ENCODE measurements around the gene CELA3B.
"Not testable (repeated sequence)": the region's sequence is repeated elsewhere in the genome, so short reads cannot be mapped to it uniquely, and the experiment has no call there.

The CELA3B gene

DNA sequence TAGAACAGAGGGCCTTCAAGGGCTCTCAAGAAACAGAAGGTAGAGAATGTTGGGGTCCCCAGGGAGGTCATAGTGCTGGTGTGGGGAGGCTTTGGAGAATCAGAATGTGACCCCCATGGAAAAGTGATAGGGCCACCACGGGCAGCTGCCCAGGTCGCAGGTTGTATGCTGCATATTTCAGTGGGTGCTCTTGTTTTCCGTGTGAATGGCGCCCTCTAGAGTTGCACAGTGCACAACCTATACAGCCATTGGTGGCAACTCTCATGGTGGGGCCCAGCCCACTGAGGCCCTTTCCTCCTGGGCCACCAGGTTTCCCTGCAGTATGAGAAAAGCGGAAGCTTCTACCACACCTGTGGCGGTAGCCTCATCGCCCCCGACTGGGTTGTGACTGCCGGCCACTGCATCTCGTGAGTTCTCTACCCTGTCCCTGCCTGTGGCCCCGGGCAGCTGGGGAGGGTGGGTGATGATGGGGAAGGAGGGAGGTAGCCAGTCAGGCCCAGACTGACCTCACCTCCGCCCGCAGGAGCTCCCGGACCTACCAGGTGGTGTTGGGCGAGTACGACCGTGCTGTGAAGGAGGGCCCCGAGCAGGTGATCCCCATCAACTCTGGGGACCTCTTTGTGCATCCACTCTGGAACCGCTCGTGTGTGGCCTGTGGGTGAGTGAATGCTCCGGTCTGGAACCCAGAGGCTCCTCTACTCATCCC, 3.8 kb downstream of the CELA3B start:
- not testable (repeated sequence) for DNase-seq

DNA sequence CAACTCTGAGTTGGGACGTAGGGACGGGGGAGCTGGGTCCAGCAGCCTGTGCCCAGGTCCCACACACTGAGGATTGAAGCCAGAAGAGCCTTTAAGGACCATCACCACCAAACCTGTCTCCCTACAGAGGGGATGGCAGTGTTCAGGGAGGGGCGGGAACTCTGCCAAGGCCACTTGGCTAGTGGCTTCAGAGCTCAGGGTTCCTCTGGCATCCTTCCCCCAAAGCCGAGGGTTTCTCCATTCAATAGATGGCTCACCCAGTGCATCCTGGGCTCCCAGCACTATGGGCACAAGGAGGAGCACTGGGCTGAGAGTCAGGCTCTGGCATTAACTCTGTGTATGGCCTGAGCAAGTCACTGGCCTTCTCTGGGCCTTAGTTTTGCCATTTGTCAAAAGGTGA, 4.4 kb downstream of the CELA3B start:
- not testable (repeated sequence) for DNase-seq

DNA sequence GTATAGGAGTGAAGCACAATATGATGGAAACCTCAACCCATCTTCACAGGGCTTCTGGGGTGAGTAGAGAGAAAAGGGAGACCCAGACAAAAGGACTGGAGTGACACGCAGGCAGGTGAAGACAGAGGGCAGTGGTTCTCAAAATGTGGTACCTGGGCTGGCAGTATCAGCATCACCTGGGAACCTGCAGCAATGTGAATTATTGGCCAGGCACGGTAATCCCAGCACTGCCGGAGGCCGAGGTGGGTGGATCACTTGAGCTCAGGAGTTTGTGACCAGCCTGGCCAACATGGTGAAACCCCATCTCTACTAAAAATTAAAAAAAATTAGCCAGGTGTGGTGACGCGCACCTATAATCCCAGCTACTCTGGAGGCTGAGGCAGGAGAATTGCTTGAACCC, 5.3 kb downstream of the CELA3B start:
- not testable (repeated sequence) for DNase-seq

DNA sequence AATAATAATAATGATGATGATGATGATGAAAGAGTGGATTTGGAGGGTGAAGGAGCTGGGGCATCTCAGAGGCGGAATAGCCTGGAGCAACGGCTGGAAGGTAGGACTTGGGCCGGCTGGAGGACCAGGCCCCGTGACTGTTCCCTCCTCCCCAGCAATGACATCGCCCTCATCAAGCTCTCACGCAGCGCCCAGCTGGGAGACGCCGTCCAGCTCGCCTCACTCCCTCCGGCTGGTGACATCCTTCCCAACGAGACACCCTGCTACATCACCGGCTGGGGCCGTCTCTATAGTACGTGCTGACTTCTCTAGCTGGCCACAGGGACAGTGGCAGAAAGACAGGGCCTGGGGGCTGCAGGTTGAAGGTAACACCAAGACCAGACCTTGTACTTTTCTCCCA, 6.7 kb downstream of the CELA3B start:
- not testable (repeated sequence) for DNase-seq

DNA sequence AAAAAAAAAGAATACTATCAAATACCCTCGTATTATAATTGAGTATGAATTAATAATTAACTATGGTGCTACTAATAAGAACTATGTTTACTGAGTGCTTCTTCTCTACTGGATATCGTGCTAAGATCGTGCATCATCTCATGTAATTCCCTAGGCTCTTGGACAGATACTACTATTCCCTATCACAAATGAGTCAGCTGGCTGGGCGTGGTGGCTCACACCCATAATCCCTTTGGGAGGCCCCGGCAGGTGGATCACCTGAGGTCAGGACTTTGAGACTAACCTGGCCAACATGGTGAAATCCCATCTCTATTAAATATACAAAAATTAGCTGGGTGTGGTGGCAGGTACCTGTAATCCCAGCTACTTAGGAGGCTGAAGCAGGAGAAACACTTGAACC, 9.1 kb downstream of the CELA3B start:
- not testable (repeated sequence) for DNase-seq

DNA sequence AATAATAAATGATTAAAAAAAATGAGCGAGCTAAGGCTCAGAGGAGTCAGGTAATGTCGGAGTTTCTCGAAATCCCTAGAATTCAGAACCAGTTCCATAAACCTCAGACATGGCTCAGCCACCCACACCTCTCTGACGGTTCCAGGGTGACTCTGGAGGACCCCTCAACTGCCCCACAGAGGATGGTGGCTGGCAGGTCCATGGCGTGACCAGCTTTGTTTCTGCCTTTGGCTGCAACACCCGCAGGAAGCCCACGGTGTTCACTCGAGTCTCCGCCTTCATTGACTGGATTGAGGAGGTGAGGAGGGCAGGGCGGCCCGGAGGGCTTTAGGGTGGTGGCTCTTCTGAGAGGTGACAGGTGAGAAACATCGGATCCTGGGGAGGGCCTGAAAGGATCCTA, 9.6 kb downstream of the CELA3B start:
- not testable (repeated sequence) for DNase-seq

DNA sequence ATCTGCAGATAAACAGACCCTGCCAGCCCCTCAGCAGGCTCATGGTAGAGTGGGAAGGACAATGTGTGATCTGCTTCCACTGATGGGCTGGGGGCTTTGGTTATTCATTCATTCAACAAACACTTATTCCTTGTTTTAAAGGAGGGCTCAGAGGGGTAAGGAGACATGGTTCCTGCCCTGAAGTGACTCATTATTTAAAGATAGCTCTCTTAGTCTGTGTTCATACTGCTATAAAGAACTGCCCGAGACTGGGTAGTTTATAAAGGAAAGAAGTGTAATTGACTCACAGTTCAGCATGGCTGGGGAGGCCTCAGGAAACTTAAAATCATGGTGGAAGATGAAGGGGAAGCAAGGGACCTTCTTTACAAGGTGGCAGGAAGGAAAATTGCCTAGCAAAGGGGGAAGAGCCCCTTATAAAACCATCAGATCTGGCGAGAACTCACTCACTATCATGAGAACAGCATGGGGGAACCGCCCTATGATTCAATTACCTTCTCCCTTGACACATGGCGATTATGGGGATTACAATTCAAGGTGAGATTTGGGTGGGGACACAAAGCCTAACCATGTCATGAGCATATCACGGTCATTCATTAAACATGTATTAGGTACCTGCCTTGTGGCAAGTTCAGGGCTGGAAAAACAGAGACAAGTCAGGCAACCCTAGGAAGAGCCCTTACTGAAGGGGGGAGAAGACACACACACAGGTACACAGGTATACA, 13.0 kb downstream of the CELA3B start:
- DNase-seq: not testable (repeated sequence)

DNA sequence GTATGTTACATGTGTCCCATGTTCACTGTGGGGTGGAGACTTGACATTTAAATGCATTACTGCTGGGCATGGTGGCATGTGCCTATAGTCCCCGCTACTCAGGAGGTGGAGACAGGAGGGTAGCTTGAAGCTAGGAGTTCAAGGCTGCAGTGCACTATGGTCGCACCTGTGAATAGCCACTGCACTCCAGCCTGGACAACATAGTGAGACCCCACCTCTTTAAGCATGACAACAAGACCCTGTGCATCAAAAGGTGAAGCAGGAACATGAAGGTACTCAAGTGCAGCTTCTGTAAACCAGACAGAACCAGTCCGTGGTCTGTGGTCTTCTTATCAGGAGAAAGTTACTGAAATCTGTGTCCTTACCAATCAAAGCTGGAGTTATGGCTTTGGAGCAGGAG, 15.4 kb downstream of the CELA3B start:
- not testable (repeated sequence) for DNase-seq

DNA sequence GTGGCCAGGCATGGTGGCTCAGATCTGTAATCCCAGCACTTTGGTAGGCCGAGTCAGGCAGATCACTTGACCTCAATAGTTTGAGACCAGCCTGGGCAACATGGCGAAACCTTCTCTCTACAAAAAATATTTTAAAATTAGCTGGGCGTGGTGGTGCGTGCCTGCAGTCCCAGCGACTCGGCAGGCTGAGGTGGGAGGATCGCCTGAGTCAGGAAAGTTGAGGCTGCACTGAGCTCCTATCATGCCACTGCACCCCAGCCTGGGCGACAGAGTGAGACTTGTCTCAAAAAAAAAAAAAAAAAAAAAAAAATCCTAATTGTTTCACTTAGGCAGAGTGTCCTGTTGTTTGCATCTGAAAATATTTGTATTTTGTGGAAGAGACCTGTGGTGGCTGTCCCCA, 17.9 kb downstream of the CELA3B start:
- not testable (repeated sequence) for DNase-seq

DNA sequence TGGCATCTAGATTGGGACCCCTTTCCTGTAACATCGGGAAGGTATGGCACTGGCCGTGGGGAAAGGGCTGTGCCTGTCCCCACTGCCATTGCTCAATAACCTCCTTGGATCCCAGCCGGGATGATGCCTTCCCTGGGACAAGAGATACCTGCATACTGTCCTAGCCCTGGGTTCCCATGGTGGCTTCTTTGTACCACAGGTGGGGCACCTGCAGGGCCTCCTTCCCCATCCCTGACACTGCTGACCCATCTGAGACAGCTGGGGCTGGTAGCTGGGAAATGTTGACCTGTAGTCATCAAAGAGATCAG, 19.8 kb downstream of the CELA3B start:
- not testable (repeated sequence) for DNase-seq

DNA sequence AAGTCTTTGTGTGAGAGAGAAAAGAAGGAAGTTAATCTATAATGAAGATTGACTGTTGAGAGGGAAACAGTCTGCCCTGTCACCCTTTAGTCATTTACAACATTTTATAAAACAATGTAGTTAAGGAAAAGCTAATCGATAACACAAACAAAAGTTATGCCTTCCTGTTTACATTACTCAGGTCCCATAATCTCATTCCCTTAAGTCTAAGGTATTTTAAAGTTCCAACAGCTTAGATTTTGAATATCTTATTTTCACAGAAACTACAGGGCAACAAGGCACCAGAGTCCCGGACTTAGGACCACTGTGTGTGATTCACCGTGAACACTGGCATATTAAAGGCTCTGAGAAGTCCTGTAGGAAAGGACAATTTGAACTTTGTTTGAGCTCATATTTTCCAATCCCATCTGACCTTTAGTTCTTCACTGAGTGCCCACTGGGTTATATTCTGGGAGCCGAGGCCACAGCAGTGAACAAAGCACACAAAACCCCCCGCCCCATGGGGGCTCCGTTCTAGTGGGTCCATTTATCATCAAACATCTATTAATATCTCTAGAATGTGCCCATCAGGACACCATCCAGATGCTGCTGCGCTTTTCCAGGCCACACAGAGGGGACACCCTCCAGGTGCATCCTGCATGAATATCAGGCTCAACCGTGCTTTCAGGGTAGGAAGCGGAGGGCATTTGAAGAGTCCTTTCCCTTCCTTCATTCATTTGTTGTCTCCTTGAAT, 21.2 kb downstream of the CELA3B start:
- not testable (repeated sequence) for DNase-seq

DNA sequence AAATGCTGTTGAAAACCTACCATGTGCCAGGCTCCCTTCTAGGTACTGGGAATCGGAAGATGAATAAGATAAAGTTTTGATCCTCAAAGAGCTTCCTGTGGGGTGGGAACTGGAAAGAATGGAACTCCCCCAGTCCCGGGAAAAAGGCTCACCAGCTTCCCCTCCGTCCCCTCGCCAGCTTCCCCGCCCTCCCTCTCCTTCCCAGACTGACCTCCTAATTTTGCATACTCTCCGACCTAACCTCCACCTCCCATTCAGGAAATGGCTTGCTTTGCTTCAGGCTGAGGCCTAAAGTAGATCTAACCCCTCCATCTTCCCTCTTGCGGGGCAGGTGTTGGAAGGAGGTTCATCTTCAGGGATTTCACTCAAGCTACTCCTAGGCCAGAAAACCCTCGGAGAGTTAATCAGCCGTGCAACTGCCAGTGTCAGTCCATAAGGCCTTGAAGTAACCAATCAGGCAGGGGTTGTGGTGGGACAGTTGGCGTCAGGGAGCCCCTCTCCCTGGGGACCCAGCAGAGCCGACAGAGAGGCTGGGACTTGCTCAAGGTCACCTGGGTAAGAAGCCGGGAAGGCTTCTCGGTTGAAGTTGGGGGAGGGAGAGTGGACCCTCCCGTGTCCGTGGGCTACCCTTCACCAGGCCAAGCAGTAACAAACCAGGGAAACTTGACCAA, 21.9 kb downstream of the CELA3B start:
- not testable (repeated sequence) for DNase-seq

DNA sequence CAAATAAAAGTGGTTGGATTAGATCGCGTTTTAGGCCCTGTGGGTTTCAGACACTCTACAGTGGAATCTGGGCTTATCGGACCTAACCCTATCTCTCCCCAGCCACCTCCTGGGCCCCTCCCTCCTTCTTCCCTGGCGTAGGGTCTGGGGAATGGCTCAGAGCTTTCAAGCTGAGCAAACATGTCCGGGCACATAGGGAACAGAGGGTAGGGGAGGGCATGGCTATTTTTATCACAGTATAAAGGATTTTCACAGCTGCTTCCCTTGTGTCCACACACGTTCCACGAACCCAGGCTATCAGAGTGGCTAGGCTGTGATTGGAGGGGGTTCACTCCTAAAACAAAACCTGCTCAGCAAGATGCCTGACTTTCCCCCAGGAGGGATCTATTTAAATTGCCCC, 22.8 kb downstream of the CELA3B start:
- not testable (repeated sequence) for DNase-seq

DNA sequence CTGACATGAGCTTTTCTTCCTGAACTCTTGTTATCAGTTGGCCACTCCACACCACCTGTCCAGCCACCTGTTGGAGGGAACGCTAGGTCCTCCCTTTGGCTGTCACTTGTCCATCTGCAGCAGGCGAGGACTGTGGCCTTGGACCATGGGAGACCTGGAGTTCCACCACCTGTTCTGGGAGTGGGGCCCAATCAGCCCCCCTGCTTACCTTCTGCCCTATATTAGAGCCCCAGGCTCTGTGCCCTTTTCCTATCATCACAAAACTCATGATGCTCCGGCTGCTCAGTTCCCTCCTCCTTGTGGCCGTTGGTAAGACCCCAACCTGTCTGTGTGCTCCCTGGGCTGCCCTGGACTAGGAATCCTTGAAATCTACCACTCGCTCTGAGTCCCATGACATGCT, 24.6 kb downstream of the CELA3B start, which contains the start of gene CELA3A:
CELA3A (plus strand) TSS at position 249 of the 400 bp plus-strand sequence; CDS start at position 267, 18 bp downstream.
- no peak for DNase-seq

DNA sequence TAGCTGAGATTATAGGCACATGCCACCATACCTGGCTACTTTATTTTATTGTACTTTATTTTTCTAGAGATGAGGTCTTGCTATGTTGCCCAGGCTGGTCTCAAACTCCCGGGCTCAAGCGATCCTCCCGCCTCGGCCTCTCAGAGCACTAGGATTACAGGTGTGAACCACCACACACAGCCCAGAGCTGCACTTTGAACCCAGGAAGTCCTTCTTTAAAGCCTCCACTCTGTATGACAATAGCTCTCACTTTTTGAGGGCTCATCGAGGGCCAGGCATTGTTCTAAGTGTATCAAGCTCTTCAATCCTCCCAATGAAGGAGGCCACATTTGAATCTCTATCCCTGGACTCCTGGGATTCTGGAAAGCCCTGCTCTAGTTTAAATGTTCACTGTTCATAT, 25.6 kb downstream of the CELA3B start:
- DNase-seq: not testable (repeated sequence)

DNA sequence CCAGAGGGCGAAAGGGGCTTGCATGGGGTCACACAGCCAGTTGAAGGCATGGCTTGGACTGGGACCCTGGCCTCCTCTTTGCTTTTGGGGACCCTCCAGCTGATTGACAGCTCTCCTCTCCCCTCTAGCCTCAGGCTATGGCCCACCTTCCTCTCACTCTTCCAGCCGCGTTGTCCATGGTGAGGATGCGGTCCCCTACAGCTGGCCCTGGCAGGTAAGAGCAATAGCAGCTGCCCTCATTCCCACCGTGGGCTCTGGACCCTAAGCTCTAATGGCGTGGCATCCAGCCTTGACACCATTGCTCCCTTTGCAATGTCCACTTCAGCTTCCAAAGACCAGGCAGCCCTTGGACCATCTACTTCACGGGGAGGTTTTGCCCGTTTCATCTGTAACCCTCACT, 26.1 kb downstream of the CELA3B start:
- DNase-seq: not testable (repeated sequence)

DNA sequence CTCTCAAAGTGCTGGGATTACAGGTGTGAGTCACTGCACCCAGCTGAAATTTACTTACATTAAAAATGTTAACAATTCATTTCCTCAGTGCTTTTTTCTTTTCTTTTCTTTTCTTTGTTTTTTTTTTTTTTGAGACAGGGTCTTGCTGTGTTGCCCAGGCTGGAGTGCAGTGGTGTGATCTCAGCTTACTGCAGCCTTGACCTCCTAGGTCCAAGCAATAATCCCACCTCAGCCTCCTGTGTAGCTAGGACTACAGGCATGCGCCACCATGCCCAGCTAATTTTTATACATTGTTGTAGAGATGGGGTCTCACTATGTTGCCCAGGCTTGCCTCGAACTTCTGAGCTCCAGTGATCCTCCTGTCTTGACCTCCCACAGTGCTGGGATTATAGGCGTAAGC, 27.1 kb downstream of the CELA3B start:
- not testable (repeated sequence) for DNase-seq

DNA sequence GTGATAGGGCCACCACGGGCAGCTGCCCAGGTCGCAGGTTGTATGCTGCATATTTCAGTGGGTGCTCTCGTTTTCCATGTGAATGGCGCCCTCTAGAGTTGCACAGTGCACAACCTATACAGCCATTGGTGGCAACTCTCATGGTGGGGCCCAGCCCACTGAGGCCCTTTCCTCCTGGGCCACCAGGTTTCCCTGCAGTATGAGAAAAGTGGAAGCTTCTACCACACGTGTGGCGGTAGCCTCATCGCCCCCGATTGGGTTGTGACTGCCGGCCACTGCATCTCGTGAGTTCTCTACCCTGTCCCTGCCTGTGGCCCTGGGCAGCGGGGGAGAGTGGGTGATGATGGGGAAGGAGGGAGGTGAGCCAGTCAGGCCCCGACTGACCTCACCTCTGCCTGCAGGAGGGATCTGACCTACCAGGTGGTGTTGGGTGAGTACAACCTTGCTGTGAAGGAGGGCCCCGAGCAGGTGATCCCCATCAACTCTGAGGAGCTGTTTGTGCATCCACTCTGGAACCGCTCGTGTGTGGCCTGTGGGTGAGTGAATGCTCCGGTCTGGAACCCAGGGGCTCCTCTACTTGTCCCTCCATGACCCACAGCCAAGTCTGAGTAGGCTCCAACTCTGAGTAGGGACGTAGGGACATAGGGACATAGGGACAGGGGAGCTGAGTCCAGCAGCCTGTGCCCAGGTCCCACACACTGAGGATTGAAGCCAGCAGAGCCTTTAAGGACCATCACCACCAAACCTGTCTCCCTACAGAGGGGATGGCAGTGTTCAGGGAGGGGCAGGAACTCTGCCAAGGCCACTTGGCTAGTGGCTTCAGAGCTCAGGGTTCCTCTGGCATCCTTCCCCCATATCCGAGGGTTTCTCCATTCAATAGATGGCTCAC, 28.7 kb downstream of the CELA3B start:
- DNase-seq: not testable (repeated sequence)

DNA sequence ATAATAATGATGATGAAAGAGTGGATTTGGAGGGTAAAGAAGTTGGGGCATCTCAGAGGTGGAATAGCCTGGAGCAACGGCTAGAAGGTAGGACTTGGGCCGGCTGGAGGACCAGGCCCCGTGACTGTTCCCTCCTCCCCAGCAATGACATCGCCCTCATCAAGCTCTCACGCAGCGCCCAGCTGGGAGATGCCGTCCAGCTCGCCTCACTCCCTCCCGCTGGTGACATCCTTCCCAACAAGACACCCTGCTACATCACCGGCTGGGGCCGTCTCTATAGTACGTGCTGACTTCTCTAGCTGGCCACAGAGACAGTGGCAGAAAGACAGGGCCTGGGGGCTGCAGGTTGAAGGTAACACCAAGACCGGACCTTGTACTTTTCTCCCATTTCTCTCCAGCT, 29.9 kb downstream of the CELA3B start:
- DNase-seq: not testable (repeated sequence)

DNA sequence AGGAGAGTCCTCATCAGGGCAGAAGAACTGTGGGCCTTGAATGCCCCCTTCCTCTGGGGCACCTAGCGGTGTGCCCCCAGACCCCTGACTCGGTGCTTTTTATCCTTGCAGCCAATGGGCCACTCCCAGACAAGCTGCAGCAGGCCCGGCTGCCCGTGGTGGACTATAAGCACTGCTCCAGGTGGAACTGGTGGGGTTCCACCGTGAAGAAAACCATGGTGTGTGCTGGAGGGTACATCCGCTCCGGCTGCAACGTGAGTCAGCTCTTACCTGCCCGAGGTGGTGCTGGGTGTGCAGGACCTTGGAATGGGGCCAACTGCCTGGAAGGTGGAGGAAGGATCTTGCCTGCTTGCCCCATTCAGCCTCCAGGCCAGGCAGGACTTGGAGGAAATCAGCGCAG, 30.4 kb downstream of the CELA3B start:
- not testable (repeated sequence) for DNase-seq

DNA sequence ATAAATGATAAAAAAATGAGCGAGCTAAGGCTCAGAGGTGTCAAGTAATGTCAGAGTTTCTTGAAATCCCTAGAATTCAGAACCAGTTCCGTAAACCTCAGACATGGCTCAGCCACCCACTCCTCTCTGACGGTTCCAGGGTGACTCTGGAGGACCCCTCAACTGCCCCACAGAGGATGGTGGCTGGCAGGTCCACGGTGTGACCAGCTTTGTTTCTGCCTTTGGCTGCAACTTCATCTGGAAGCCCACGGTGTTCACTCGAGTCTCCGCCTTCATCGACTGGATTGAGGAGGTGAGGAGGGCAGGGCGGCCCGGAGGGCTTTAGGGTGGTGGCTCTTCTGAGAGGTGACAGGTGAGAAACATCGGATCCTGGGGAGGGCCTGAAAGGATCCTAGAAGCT, 32.7 kb downstream of the CELA3B start:
- DNase-seq: not testable (repeated sequence)

DNA sequence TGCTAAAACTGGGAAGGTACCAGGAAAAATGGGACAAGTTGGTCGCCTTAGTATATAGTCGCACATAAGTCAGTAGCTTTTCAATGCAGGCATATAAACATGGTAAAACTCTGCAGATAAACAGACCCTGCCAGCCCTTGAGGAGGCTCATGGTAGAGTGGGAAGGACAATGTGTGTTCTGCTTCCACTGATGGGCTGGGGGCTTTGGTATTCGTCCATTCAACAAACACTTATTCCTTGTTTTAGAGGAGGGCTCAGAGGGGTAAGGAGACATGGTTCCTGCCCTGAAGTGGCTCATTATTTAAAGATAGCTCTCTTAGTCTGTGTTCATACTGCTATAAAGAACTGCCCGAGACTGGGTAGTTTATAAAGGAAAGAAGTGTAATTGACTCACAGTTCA, 35.9 kb downstream of the CELA3B start:
- DNase-seq: not testable (repeated sequence)

All from NCI-H2227 treated with DMSO at 0.1 percent for 48 hours (cell line).